GM20431 (cell line): ENCODE results near the gene TMTC2.
"Not testable (repeated sequence)": the region's sequence is repeated elsewhere in the genome, so short reads cannot be mapped to it uniquely, and the experiment has no call there.

Source experiments
- in situ Hi-C: fragments of 300-500 bp; cut with MseI, MboI; formaldehyde crosslinking; loops from one replicate; pipeline ENCODE4 v1.15.0; 2020; ENCODE audit warnings: low sequenced_read_pairs; ENCODE audit not compliant: unreplicated experiment

The TMTC2 gene

DNA sequence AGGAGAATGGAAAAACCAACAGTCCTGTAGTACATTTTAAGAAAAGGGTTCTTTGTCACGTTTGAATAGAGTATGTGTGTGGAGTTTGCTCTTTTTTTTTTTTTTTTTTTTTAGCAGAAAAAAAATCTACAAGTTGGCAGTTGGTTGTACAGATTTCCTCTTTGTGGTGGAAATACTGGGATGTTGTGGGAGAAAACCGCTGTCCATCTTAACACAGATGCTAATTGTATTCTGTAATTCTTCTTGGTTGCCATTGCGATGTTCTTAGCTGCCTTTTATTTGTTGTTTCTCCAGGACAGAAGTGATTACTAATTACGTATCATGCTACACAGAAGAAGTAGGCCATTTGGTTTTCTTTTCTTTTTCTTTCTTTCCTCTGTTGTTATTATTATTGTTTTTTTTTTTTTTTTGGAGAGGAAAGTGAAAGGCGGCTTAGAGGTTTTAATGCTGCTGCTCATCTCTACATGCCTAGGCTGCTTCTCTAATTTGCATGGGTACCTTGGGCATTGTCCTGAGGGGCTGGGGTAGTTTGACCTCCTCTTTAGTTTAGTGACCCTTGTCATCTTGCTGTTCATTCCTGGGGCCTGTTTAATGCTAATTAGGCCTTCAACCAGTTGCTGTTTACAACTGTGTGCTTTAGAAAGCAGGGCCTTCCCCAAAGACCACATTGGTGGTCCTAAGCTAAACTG, 94.7 kb downstream of the TMTC2 start:
- in situ Hi-C loops: no loop called here

DNA sequence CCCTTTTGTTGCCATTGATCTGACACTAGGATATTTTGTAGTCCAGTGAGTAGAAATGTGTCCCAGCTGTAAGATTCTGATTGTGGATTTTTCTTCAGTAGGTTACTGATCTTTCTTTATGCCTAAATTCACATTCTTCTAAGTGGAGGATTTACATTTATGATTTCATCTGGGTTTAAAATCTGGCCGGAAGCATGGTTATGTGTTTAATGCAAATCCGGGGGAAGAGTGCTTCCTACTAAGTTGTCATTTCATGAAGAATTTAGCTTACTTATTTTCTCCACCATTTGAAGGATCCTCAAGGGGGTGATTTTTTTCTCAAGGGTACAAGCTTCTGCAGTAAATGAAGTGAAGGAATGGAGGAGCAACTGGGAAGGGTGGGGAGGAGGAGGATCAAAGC, 96.7 kb downstream of the TMTC2 start:
- in situ Hi-C loops: no loop called here

DNA sequence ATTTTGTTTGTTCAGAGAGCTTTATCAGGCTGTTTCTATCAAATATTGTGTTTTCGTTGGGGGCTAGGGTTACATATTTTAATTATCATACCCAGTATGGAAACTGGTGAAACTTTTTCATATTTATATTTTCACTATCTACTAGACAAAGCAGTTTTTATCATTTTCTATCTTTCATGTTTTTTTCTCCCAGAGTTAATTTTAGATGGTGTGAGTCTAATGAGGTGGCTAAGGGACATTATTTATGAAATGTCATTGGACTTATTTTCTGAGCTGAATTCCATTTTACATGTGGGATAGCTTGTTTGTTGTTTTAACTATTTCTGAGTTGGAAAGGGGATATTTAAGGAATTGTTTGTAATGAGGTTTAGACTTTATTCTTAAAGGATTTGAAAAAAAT, 100.3 kb downstream of the TMTC2 start:
- in situ Hi-C loops: no loop called here

DNA sequence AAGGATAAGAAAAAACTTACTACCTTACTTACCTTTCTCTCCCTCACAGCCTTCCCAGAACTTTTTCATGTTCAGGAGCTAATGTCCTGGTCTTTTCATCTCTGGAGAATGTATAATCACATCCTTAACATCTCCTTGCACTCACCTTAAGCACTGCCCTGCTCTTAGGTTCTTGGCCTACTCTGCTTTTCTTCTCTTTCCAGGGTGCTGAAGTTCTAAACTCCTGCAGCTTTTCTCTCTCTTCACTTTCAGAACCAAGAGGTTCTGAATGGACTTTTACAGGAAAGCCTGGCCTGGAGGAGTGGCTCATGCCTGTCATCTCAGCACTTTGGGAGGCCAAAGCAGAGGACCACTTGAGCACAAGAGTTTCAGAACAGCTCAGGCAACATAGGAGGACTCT, 101.9 kb downstream of the TMTC2 start:
- in situ Hi-C loops: no loop called here

DNA sequence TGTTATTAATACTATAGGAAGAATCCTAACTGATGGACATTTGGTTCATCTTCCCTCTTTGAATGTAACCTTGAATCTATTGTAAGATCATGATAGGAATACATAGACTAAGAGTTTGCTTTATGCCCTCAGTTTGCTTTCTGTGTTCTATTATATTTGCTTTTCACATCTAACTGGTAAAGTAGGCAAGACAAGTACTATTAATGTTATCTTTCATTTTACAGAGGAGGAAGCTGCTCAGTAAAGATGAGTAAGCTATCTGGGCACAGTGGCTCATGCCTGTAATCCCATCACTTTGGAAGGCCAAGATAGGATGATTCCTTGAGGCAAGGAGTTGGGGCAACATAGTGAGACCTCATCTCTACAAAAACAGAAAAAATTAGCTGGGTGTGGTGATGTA, 103.0 kb downstream of the TMTC2 start:
- in situ Hi-C loops: no loop called here

DNA sequence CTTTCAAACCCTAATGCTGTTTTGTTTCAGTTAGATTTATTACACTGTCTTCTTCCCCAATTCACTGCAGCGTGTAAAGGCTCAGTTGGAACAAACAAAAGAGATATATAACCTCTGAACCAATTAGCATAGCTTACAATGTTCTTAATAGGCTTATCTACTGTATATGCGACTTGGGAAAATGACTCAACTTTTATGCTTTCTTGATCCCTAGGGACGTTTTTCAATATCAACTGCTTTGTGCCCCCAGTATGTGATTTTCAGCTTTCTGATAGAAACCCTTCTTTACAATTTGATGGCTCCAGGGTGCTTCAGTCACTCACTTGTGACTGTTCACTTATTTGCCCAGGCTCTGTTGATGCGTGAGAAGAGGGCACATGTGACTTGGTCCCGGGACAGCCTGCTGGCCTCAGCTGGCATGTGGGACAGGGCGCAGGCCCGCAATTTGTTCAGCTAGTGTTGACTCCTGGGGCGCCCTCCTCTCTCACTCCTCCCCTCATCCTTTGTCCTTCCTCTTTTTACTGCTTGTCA, 107.1 kb downstream of the TMTC2 start:
- in situ Hi-C loops: no loop called here

DNA sequence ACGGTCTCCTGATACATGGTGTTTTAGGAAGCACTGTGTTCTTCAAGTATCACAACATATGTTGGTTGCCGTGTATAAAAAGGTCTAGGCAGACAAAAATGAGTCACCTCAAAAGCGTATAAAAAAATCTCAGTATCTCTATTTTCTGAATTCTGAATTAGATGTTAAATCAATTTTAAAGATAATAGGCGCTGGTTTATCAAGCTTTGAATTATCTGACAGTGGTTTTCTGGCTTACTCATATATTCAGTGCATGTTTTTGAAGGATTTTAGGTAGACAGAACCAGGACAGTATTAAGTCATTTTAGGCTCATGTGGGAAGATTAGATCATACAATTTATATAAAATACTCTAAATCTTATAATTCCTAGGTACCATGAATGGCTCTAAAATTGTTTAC, 110.8 kb downstream of the TMTC2 start:
- in situ Hi-C loops: no loop called here

DNA sequence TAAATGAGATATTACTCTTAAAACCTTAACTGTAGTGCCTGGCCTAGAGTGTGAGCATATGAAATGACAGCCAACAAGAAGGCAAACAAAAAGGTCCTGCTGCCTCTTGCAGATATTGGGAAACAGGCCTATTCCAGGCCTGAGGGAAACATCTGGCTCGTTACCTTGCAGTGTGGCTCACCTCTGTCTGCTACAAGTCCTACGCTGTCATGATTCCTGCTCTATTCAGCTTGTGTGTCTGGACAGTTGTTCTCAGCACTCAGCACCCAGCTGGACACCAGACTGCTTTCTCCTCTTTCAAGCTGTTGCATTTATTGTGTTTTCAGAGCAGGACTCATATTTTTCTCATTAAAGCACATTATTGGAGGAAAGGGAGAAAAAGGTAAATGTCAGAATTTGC, 113.5 kb downstream of the TMTC2 start:
- in situ Hi-C loops: no loop called here

DNA sequence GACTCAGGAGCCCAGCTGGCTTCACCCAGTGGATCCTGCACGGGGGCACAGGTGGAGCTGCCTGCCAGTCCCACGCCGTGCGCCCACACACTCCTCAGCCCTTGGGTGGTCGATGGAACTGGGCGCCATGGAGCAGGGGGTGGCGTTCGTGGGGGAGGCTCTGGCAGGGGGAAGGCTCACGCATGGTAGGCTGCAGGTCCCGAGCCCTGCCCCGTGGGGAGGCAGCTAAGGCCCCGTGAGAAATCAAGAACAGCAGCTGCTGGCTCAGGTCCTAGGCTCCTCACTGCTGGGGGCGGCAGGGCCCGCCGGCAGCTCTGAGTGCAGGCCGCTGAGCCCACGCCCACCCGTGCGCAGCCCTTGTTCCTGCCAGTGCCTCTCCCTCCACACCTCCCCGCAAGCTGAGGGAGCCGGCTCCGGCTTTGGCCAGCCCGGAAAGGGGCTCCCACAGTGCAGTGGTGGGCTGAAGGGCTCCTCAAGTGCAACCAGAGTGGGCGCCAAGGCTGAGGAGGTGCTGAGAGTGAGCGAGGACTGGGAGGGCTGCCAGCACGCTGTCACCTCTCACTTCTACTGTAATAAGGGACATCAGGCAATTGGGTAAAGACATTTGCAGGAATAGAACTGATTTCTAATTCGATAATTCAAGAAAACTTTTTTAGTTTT, 115.4 kb downstream of the TMTC2 start:
- in situ Hi-C loops: no loop called here

DNA sequence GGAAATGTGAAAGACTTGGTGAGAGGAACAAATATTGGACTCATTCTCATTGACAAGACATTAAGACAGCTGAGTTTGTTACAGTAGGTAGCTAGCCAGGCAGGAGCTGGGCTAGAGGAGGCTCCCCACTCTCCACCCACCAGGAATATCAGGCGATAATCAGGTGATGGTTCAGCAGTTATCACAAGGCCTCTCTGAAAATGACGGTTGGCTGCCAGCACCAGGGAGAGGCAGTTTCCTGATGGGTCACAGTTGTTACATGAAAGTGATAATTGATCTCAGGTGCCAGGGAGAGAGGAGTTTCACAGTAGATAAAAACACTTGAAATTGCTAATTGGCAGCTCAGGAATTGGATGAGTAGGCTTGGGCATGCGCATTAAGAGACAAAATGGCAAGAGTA, 116.5 kb downstream of the TMTC2 start:
- in situ Hi-C loops: no loop called here

DNA sequence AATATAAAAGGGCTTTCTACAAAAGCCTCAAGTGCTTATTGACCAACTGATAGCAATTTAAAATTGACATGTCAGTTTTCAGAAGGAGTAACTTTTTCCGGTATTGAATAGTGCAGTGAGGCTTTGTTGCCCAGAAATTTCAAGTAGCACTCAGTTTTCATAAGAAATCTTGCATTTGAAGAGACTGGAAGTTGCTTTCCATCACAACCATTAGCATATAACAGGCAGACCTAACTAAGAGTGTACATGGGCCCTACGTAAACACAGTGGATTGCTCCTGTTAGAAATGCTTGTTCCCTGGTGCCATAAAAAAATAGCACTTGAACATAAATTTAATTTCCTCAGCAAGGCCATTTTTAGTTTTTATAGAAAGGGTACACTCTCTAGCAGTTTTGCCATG, 117.9 kb downstream of the TMTC2 start:
- in situ Hi-C loops: no loop called here

DNA sequence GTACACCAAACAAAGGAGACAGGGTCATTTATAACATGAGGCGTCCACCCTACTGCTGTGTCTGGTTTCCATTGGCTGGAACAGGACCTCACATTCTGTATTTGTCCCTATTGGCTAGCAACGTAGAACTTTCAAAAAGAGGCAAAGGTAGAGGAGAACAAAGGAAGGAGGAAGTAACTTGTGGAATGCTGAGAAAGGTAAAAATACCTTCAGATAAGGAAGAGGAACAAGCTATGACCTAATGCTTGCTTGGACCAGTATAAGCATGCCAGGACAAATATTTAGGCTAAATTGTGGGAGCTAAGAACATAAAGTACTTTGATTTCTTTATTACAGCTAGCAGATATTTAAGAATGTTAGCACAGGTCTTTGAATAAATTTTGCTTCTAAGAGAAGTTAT, 118.3 kb downstream of the TMTC2 start:
- in situ Hi-C loops: not testable (repeated sequence)

DNA sequence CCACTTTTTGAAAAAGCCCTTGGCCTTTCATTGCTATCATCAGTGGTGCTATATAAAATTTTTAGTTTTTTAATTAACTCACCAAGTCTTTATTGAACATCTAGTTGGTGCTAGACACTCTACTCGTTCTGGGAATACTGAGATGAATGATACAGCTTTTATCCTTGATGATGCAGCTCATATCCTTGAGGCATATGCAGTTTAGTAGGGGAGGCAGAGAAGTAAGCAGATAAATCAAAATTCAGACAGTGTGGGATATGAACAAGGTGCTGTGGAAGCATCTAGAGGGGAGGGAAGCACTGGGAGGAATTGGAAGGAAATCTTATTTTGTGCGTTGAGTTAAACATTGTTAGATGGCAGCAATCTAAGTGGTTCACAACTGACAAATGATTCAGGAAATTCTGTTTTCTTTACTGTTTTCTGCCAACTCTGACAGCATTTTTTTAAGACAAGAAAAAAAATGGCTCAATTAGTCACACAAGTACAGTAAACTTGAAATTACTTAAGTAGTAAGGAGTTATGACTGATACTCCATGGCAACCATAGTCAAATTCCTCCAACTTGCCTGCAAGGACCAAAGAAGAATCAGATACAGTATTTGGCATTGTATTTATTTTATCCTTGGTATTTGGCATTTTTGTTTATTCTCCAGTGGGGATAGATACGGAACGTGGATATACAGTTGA, 119.2 kb downstream of the TMTC2 start:
- in situ Hi-C loops: no loop called here

DNA sequence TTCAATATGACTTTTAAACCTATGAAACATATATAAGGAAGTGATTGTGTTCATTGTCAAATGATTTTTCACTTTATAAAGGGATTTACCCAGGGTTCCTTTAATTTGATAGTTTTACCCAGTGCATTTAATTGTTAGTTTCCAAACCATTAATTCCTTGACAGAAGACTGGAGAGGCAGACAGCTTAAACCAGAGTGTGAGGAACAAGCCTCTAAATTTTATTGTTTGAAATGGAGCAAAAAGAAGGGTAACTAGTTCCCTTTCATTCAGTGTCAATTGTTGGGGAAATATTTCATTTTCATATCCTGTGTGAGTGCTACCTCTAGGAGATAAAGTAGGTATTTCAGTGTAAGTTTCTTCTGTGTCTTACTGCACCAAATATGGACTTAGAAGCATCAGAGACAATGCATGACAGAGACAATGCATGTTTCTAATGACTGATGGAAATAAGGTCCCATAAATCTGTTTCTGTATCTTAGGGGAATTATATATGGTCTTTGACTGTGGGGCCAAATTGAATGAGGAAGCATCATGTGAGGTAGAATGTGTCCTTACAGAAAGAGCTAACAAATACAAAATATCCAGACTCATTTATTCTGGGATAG, 120.5 kb downstream of the TMTC2 start:
- in situ Hi-C loops: no loop called here

DNA sequence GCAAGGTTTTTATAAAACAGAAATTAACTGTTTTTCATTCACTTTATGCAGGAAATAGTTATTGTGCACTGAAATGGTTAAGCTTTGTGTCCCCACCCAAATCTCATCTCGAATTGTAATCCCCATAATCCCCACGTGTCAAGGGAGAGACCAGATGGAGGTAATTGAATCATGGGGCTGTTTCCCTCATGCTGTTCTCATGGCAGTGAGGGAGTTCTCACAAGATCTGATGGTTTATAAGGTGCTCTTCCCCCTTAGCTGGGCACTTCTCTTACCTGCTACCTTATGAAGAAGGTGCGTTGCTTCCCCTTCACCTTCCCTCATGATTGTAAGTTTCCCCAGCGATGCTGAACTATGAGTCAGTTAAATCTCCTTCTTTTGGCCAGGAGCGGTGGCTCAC, 123.9 kb downstream of the TMTC2 start:
- in situ Hi-C loops: no loop called here

DNA sequence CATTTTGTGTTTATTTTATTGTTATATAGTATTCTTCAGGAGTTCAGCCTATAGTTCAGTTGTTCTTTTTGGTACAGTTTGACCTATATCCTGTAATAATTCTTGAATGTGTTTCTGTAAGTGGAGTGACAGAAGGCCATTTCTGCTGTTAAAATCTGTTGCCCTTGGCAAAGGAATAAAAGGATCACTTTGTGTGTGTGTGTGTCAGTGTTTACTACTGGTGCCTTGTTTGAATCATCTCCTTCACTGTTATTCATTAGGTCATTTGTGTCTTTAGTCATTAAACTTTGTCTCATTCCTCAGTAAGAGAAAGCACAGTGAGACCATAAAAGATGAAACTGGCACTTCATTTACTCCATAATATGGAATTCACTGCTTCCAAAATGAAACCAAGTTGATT, 130.7 kb downstream of the TMTC2 start:
- in situ Hi-C loops: no loop called here

DNA sequence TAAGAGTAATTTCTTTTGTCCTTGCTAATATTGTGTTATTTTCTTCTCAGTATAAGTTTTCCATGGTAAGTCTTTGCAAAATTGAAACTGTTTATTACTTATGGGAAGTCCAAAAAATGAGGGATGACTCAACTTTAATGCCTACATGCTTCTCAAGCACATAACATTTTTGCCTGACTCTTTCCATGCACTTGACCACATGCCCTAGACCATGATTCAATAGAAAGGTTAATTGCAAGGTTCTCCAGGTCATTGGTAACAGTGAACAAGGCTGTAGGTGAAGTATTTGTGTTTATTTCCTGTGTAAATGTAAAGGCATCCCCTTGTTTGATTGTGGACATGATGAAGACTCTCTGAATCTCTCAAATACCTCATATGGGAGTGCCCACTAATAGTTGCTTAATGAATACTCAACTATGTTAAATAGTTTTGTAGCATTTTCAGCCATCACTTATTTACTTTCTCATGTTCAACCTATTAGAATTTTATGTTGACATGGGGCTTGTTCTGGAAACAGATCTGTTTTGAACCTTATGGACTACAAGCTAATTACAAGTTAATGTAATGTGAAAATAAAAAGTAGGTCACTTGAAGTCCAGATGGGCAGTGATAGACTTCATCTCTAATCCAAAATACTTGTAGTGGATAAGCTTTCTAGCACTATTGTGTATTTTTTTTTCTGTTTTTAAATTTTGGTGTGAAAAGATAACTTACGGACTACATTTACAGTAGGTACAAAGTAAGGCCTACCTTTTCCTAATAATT, 131.7 kb downstream of the TMTC2 start:
- in situ Hi-C loops: no loop called here

DNA sequence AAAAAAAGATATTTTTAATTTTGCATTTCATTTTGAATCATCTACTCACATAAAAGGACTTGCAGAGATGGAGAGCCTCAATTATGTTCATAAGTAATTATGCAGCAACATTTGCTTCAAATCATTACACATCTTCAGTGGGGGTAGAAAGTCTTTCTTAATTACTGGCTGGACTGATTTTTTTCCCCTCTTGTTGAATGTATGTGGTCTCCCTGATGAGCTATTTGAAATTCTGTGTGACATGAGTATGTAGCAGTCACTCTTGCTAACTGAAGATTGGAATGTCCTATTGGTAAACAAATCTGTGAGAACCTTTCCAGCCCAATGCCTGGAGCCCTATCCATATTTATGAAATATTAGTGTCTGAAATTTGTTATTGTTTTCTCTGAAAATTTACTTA, 139.8 kb downstream of the TMTC2 start:
- in situ Hi-C loops: no loop called here

DNA sequence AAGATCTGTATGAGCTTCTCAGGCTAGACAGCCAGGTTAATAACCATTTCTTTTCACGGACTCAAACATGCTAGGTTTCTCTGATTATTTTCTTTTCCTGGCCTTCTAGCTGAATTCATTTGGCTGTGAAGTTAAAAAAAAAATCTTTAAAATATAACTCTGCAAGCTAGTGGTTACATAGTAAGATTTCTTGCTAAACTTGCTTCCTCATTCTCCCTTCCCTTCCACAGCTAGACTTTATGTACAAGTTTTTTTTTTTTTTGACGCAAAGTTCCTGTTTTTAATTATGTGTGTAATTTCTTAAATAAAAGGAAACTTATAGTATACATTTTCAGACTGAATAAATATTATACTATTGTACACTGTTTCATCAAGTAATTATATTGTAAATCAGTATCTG, 145.4 kb downstream of the TMTC2 start:
- in situ Hi-C loops: no loop called here

DNA sequence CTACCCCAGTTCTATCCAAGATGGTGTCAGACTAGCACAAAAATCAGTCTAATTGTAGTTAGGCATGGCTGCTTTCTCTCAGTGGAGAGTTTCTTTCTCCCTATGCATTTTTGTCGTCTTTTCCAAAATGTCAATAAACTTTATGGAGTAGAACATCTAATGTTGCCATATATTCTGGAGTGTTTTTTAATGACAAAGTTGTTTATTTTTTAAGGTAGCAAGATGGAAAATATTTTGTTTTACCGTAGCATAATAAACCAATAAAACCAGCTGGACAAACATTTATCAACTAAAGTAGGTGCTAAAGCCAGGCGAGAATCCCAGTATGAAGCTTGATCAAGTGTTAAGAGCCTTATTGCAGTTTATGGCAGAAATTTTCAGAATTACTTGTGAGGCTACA, 146.3 kb downstream of the TMTC2 start:
- in situ Hi-C loops: no loop called here
